HAP-1 (cell line): ENCODE measurements around the gene TMEM14A.

ENCODE experiments used
- DNase-seq, 2 experiments: peaks; one replicate each; pipeline ENCODE4 v3.0.0-alpha.2; 2016 to 2020; ENCODE audit warnings: low spot score in 2 of 2
- H3K27me3 ChIP-seq: fragments of 250-450 bp; sonication (Bioruptor Pico); 2 replicates; pipeline ENCODE4 v1.5.1; 2020; ENCODE audit warnings: low read depth, mild to moderate bottlenecking, moderate library complexity
- H3K36me3 ChIP-seq: fragments of 250-450 bp; sonication (Bioruptor Pico); replicated peaks from 2 replicates; pipeline ENCODE4 v1.5.1; 2020; ENCODE audit warnings: mild to moderate bottlenecking
- H3K4me1 ChIP-seq: fragments of 250-450 bp; sonication (Bioruptor Pico); 2 replicates; pipeline ENCODE4 v1.5.1; 2020; ENCODE audit warnings: mild to moderate bottlenecking
- H3K4me3 ChIP-seq: fragments of 250-450 bp; sonication (Bioruptor Pico); 2 replicates; pipeline ENCODE4 v1.5.1; 2020; ENCODE audit warnings: mild to moderate bottlenecking, moderate library complexity
- H3K9me3 ChIP-seq: fragments of 250-450 bp; sonication (Bioruptor Pico); 2 replicates; pipeline ENCODE4 v1.5.1; 2020; ENCODE audit warnings: mild to moderate bottlenecking, moderate library complexity
- in situ Hi-C: fragments of 300-500 bp; cut with MboI; formaldehyde crosslinking; loops from 3 replicates; pipeline ENCODE4 v1.14.3; 2020; ENCODE audit warnings: low sequenced_read_pairs, inconsistent platforms, mixed read lengths

The TMEM14A gene

GRCh38 chr6:52724406-52725121 lies 53.7 kb downstream of the TMEM14A start:
- peaks cover 3% of the 10 kb centered on the region; the same call in 1 of the 2 replicates for H3K4me1 ChIP-seq
- H3K9me3 ChIP-seq: no peaks in the 10 kb centered on the region
- H3K36me3 ChIP-seq: no peaks in the 10 kb centered on the region
- peak; percentile 56 to 89 for DNase-seq
- no peak overlapping the region for H3K4me3 ChIP-seq
- no peaks in the 10 kb centered on the region for H3K27me3 ChIP-seq
- in situ Hi-C loops: loop anchor here (10.0 kb wide), 1 partner anchor 80 kb away; the partner anchor contains the start of gene GSTA1

- H3K4me3 ChIP-seq: no peak overlapping the region
- peaks cover 3% of the 10 kb centered on the region; the same call in 1 of the 2 replicates for H3K4me1 ChIP-seq
- no peaks in the 10 kb centered on the region for H3K9me3 ChIP-seq
- DNase-seq: no peak
- H3K36me3 ChIP-seq: no peaks in the 10 kb centered on the region
- in situ Hi-C loops: loop anchor here (10.0 kb wide), 1 partner anchor 80 kb away; the partner anchor contains the start of gene GSTA1
- H3K27me3 ChIP-seq: no peaks in the 10 kb centered on the region
Observed at GRCh38 chr6:52725143-52725534, 54.2 kb downstream of the TMEM14A start.

GRCh38 chr6:52725535-52726192 lies 54.8 kb downstream of the TMEM14A start:
- Histone ChIP-seq H3K36me3 (no peaks in the 10 kb centered on the region), H3K4me1 (peaks cover 3% of the 10 kb centered on the region; the same call in 1 of the 2 replicates), H3K27me3 (no peaks in the 10 kb centered on the region), H3K4me3 (no peak overlapping the region), H3K9me3 (no peaks in the 10 kb centered on the region)
- in situ Hi-C loops: loop anchor here (10.0 kb wide), 1 partner anchor 79 kb away; the partner anchor contains the start of gene GSTA1
- DNase-seq: no peak

GRCh38 chr6:52726193-52726542 lies 55.3 kb downstream of the TMEM14A start:
- H3K9me3 ChIP-seq: no peaks in the 10 kb centered on the region
- H3K4me3 ChIP-seq: no peak overlapping the region
- H3K36me3 ChIP-seq: no peaks in the 10 kb centered on the region
- H3K27me3 ChIP-seq: no peaks in the 10 kb centered on the region
- H3K4me1 ChIP-seq: peaks cover 6% of the 10 kb centered on the region
- DNase-seq: no peak
- in situ Hi-C loops: loop anchor here (10.0 kb wide), 1 partner anchor 79 kb away; the partner anchor contains the start of gene GSTA1

- Histone ChIP-seq H3K27me3 (no peaks in the 10 kb centered on the region), H3K4me1 (peaks cover 12% of the 10 kb centered on the region), H3K36me3 (no peaks in the 10 kb centered on the region), H3K4me3 (no peak overlapping the region), H3K9me3 (no peaks in the 10 kb centered on the region)
- in situ Hi-C loops: loop anchor here (10.0 kb wide), 1 partner anchor 78 kb away; the partner anchor contains the start of gene GSTA1
- no peak for DNase-seq
Observed at GRCh38 chr6:52726741-52727535, 56.0 kb downstream of the TMEM14A start.

- Histone ChIP-seq H3K27me3 (no peaks in the 10 kb centered on the region), H3K4me3 (no peak overlapping the region), H3K4me1 (peaks cover 17% of the 10 kb centered on the region), H3K9me3 (no peaks in the 10 kb centered on the region), H3K36me3 (no peaks in the 10 kb centered on the region)
- in situ Hi-C loops: loop anchor here (10.0 kb wide), 1 partner anchor 77 kb away; the partner anchor contains the start of gene GSTA1
- DNase-seq: no peak
Observed at GRCh38 chr6:52727908-52728307, 57.0 kb downstream of the TMEM14A start.

GRCh38 chr6:52728394-52728793 lies 57.5 kb downstream of the TMEM14A start:
- in situ Hi-C loops: loop anchor here (10.0 kb wide), 1 partner anchor 76 kb away; the partner anchor contains the start of gene GSTA1

GRCh38 chr6:52729576-52729975 lies 58.7 kb downstream of the TMEM14A start:
- in situ Hi-C loops: loop anchor here (10.0 kb wide), 1 partner anchor 75 kb away; the partner anchor contains the start of gene GSTA1
- H3K36me3 ChIP-seq: no peaks in the 10 kb centered on the region
- no peaks in the 10 kb centered on the region for H3K27me3 ChIP-seq
- no peaks in the 10 kb centered on the region for H3K9me3 ChIP-seq
- DNase-seq: no peak
- no peak overlapping the region for H3K4me3 ChIP-seq
- peaks cover 16% of the 10 kb centered on the region for H3K4me1 ChIP-seq

More at GRCh38 chr6:52728394-52728793, 57.5 kb downstream of the TMEM14A start:
- Histone ChIP-seq H3K4me3 (no peak overlapping the region), H3K27me3 (no peaks in the 10 kb centered on the region), H3K36me3 (no peaks in the 10 kb centered on the region), H3K9me3 (no peaks in the 10 kb centered on the region), H3K4me1 (peaks cover 17% of the 10 kb centered on the region)
- no peak for DNase-seq

GRCh38 chr6:52731719-52732118 lies 60.8 kb downstream of the TMEM14A start:
- no peaks in the 10 kb centered on the region for H3K27me3 ChIP-seq
- no peak overlapping the region for H3K4me3 ChIP-seq
- no peaks in the 10 kb centered on the region for H3K9me3 ChIP-seq
- no peaks in the 10 kb centered on the region for H3K36me3 ChIP-seq
- in situ Hi-C loops: no loop called here
- peaks cover 14% of the 10 kb centered on the region for H3K4me1 ChIP-seq
- DNase-seq: peak; percentile 82 to 89

GRCh38 chr6:52733172-52733571 lies 62.3 kb downstream of the TMEM14A start:
- in situ Hi-C loops: no loop called here
- H3K4me1 ChIP-seq: peaks cover 14% of the 10 kb centered on the region
- no peaks in the 10 kb centered on the region for H3K27me3 ChIP-seq
- no peaks in the 10 kb centered on the region for H3K9me3 ChIP-seq
- no peak overlapping the region for H3K4me3 ChIP-seq
- DNase-seq: no peak
- no peaks in the 10 kb centered on the region for H3K36me3 ChIP-seq

- Histone ChIP-seq H3K36me3 (no peaks in the 10 kb centered on the region), H3K4me3 (no peak overlapping the region), H3K27me3 (no peaks in the 10 kb centered on the region), H3K4me1 (peaks cover 14% of the 10 kb centered on the region), H3K9me3 (no peaks in the 10 kb centered on the region)
- no peak for DNase-seq
- in situ Hi-C loops: no loop called here
Observed at GRCh38 chr6:52734072-52734471, 63.2 kb downstream of the TMEM14A start.

- Histone ChIP-seq H3K9me3 (no peaks in the 10 kb centered on the region), H3K4me1 (peaks cover 14% of the 10 kb centered on the region), H3K27me3 (no peaks in the 10 kb centered on the region), H3K4me3 (no peak overlapping the region), H3K36me3 (no peaks in the 10 kb centered on the region)
- in situ Hi-C loops: no loop called here
- no peak for DNase-seq
Observed at GRCh38 chr6:52735071-52735470, 64.2 kb downstream of the TMEM14A start.

- no peaks in the 10 kb centered on the region; the same call in 1 of the 2 replicates for H3K9me3 ChIP-seq
- H3K27me3 ChIP-seq: no peaks in the 10 kb centered on the region
- in situ Hi-C loops: no loop called here
- no peak overlapping the region for H3K4me3 ChIP-seq
- no peak for DNase-seq
- no peaks in the 10 kb centered on the region for H3K36me3 ChIP-seq
- H3K4me1 ChIP-seq: peaks cover 12% of the 10 kb centered on the region
Observed at GRCh38 chr6:52736145-52736544, 65.2 kb downstream of the TMEM14A start.
